HG02678 (cell line): Measurements from ENCODE around the gene CNOT4.
A peak's percentile ranks its signal among the peaks of the same experiment; 100 is the strongest.

Experiments
- ATAC-seq: cut with Tn5 transposase; IDR thresholded peaks from one replicate; pipeline ENCODE4 v1.9.1; 2021; ENCODE audit warnings: mild to moderate bottlenecking, moderate library complexity; ENCODE audit not compliant: unreplicated experiment

Gene CNOT4, protein sequence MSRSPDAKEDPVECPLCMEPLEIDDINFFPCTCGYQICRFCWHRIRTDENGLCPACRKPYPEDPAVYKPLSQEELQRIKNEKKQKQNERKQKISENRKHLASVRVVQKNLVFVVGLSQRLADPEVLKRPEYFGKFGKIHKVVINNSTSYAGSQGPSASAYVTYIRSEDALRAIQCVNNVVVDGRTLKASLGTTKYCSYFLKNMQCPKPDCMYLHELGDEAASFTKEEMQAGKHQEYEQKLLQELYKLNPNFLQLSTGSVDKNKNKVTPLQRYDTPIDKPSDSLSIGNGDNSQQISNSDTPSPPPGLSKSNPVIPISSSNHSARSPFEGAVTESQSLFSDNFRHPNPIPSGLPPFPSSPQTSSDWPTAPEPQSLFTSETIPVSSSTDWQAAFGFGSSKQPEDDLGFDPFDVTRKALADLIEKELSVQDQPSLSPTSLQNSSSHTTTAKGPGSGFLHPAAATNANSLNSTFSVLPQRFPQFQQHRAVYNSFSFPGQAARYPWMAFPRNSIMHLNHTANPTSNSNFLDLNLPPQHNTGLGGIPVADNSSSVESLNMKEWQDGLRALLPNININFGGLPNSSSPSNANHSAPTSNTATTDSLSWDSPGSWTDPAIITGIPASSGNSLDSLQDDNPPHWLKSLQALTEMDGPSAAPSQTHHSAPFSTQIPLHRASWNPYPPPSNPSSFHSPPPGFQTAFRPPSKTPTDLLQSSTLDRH

DNA sequence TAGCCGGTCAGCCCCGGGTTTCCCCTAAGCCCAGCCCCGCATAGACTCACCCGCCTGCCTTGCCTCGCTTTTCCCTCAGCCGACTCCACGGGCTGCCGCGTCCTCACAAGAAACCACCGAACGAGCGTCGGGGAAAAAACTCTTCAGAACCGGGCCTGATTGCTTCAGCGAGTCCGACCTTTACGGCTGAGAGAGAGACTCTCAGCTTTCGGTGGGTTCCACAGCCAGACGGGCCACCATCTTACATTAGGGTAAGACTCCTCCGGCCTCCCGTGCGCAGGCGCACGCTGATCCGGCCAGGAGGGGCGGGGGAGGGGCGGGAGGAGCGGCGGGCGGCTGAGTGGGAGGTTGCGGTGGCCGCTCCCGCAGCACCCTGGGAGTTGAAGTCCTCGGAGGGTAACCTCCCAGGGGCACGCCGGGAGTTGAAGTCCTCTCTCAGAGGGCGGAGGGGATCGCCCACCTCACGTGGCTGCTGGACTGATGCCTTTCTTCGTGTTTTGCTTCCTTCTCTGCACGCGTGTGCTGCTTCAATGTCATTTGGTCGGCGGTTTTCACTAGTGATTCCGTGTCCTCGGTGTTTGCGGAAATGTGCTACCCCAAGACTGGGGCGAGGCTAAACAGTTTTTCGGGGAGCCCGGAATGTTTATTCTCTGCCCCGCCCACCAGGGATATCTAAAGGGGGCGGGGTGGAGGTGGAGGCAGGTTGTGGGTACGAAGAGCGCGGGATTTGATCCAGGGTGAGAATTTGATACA is at the start of gene CNOT4:
Gene CNOT4, minus strand, starts transcription at position 264 of the 753 bp plus-strand sequence. CDS start 71,771 bp downstream, outside the sequence.
- ATAC-seq: peak; percentile 93

DNA sequence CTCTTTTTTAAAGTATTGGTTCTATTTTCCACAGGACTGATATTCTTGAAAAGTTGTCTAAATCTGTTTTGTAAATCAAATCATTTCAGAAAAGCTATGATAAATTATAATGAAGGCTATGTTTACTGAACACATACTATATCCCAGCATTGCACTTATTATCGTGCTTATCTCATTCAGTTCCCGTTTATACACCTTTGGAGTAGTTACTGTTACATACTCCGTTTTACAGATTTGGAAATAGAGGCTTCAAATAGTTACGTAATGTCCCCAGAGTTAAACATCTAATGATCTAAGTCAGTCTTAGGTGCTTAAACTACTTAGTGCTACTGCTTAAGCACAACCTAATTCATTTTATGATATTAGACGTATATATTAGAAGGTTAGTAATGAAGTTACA is 49.0 kb upstream of the CNOT4 start:
- no peak for ATAC-seq

DNA sequence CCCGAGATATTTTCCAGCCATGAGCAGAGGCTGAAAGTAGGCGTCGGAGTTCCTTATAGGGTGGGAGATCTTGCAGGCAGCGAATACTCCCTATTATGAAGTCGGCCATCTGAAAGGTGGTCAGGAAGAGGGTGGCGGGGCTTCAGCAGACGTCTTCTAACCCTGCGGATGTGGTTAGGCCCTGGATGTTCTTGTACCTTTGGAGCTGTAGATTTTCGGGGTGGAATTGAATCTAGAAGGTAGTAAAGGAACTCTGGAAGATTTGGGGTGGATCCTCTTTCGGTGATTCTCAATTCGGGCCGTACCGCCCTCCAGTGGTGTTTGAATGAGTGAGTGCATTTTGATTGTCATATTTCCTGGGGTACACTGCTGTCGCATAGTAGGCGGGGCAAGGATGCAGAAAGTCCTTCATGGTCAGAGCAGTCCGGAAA is 48.5 kb upstream of the CNOT4 start:
- ATAC-seq: peak; percentile 67

DNA sequence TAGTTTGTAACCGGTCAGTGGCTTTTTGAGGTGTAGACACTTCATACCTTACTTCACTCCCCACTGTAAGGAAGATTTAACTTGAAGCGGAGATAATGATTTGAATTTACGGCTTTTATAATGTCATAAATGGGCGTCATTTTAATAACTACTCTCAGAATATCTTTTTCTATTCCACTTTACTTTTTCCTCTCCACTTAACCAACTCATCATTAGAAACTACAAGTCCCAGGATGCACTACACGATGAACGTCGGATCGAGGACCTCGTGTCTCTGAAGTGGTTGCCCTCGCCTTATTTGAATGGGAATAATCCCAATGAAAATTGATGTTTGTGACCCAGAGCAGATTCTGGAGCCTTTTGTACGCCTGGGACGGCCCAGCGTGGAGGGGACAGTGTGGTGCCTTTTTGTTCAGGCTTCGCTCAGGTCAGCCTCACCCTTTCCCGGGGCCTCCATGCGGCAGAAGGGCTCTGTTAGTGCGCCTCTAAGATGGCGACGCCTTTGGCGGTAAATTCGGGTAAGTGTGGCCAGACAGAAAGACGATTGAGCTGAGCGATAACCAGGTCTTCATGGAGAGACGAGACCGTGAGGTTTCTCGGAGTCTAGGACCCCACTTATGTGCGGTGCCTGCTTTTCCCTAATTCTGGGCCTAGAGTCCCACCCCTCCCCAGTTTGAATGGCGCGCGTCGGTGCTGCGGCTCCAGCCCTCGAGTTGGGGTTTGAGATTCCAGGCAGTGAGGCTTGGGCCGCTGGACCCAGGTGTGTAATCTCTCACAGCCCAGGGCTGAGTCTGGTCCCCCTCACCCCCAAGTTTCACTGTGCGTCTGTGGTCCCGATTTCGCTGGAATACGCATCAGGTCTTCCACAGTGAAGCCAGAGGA is 47.8 kb upstream of the CNOT4 start, which contains the start of gene NUP205:
Gene NUP205, plus strand, starts transcription at position 463 of the 882 bp plus-strand sequence. Its CDS starts 28 bp downstream, at position 491.
- peak; percentile 63 for ATAC-seq

DNA sequence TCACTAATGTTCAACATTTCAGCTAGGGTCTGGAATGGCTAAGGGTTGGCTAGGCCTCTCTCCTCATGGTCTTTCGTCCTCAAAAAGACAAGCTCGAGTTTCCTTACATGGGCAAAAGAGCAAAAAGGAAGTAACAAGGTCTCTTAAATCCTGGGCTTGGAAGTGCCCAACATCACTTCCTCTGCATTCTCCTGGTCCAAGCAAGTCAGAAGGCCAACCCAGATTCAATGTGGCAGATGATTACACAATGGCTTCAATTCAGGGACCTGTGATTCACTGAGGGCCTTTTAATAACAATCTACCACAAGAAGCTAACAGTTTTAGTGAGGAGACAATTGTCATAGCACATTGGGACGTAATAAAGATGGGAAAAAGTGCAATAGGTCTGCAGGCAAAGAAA is 43.4 kb upstream of the CNOT4 start:
- no peak for ATAC-seq

DNA sequence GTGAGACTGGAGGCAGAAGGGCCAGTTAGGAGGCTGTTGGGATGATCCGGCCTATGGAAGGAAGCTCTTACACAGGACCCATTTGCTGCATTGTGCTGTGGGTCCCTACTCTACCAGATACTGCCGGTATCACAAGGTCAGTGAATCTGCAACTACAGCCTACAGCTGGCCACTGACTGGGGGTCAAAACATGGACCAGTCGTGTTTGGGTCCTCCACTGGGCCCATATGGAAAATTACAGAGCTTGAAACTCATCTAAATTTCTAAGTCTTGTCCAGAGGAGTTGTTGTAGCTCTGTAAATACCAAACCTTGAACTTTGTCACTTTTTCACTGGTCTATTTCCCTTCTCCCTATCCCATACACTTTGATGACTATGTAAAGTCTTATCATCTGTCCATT is 42.2 kb upstream of the CNOT4 start:
- ATAC-seq: no peak

DNA sequence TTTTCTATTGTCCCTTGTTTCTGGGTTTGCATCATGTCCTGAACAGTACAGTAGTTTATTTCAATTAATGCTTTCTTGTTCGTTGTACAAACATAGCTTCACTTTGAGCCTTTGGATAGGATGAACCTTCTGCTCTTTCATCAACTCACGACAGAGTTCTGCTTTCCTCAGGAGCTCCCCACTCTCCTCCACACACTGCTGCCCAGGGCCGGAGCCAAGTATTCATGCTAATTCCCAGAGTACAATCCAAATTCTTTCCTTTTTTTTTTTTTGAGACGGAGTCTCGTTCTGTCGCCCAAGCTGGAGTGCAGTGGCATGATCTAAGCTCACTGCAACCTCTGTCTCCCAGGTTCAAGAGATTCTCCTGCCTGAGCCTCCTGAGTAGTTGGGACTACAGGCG is 40.3 kb upstream of the CNOT4 start:
- no peak for ATAC-seq

DNA sequence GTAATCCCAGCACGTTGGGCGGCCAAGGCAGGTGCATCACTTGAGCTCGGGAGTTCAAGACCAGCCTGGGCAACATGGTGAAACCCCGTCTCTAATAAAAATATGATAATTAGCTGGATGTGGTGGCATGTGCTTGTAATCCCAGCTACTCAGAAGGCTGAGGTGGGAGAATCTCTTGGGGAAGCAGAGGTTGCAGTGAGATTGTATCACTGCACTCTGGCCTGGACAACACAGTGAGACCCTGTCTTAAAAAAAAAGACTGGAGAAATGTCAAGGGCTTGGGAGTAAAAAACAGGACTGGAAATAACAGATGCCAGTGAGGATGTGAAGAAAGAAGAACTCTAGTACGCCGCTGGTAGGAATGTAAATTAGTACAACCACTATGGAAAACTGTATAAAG is 31.1 kb upstream of the CNOT4 start:
- no peak for ATAC-seq

DNA sequence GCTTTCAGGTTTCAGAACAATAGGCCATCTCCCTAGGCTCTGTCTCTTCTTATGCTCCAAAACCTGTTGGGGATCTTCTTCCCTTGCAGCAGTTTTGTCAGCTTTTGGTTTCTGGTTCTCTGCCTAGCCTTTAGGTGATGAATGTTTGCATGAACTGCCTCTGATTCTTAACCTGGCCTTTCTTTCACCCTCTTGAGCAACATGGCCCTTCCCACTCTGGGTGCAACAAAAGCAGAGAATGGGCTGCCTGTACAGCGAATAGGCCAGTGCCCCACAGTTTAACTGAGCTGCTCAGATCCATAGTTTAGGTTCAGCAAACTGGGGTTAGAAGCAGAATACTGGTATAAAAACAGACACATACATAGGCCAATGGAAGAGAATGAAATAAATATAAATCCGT is 29.7 kb upstream of the CNOT4 start:
- ATAC-seq: no peak

DNA sequence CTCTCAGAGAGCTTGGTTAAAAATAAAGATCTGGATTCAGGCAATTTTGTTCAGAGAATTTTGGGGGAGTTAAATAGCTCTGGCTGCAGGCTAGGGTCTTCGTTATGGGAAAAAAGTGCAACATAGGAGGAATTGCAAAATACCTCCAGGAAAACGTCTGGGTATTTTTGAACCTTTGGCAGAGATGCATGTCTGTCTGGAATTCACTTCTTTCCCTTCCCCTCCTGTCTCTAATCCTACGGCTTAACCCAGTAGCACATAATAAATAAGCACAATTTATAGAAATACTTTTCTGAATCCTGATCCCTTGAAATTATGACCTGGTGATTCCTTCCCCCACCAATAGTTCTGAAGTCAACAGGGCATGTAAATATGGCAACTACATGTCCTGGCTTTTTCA is 28.5 kb upstream of the CNOT4 start:
- no peak for ATAC-seq

DNA sequence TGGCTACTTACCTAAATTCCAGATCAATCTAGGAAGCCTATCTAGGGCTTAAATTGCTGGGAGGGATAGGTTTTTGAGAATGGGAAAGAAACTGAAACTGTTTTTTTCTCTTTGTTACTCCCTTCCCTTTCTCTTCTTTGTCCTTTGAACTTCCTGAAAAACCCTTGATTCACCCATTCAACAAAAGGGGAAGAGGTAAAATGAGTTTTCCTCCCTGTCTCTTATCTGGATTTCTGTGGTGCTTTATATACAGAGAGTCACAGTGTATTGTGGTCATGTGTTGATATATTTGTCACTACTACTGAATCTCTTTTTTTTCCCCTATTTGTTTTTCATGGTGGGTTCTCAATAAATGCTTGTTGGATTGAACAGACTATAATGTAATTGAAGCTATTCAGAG is 28.0 kb upstream of the CNOT4 start:
- no peak for ATAC-seq

DNA sequence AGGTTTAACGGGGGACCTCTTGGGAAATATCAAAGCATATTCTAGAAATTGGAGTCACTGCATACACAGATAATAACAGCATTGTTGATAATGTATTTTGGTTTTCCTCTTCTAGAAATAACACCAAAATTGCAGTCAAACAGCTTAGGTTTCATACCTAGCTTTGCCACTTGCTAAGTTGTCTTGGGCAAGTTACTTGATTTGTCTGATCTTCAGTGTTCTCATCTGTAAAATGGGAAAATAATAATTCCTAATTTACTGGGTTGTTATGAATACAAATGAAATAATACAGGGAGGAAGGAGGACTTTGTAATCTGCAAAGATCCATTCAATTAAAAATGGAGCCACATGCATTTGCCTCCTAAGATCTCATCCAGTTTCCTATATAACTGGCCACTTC is 27.6 kb upstream of the CNOT4 start:
- no peak for ATAC-seq

DNA sequence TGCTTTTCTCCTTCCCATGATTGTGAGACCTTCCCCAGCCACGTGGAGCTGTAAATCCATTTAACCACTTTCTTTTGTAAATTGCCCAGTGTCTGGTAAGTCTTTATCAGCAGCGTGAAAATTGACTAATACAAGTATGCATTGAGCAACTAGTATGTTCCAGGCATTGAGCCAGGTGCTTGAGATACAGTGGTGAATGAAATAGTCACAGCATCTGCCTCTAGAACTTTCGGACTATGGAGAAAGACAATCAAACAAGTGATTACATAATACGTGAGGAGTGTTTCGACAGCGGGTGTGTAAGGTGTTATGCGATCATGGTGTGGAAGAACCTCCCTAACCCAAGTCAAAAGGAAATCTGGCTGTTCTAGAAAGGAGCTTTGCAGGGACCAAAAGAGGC is 26.2 kb upstream of the CNOT4 start:
- no peak for ATAC-seq

DNA sequence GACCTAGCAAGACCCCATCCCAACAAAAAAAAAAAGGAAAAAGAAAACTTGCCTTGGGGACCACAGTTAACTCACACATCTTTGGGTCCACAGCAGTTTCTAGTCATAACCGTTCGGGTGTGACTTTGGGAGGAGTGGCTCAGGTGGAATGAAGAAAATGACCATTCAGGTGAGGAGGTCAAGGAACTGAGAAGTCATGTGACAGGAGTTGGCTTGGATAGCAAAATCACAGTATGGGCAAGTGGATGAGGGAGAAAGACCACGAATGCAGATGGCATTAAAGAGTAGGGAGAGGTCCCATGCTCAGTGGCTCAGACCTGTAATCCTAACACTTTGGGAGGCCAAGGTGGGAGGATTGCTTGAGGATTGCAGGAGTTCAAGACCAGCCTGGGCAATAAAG is 17.1 kb upstream of the CNOT4 start:
- ATAC-seq: no peak

DNA sequence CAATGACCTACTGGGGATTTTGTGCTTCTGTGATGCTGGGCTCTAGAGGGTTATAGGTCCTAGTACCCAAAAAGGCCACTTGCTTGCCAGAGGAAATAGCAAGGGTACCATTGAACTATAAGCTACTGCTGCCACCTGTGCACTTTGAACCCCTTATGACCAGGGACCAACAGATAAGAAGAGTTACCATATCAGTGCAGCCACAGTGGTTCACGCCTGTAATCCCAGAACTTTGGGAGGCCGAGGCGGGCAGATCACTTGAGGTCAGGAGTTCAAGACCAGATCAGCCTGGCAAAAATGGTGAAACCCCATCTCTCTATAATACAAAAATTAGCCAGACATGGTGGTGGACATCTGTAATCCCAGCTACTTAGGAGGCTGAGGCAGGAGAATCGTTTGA is 15.5 kb upstream of the CNOT4 start:
- no peak for ATAC-seq

DNA sequence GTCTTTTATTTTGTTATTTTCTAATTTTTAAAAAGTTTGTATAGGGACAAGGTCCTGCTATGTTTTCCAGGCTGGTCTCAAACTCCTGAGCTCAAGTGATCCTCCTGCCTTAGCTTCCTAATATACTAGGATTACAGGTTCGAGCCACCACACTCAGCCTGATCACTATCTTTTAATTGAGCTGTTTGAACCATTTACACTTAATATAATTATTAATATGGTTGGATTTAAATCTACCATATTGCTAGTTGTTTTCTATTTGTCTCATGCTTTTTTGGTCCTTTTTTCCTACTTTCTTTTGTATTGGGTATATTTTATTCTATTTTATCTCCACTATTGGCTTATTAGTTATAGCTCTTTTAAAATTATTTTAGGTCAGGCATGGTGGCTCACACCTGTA is 13.2 kb upstream of the CNOT4 start:
- ATAC-seq: no peak

DNA sequence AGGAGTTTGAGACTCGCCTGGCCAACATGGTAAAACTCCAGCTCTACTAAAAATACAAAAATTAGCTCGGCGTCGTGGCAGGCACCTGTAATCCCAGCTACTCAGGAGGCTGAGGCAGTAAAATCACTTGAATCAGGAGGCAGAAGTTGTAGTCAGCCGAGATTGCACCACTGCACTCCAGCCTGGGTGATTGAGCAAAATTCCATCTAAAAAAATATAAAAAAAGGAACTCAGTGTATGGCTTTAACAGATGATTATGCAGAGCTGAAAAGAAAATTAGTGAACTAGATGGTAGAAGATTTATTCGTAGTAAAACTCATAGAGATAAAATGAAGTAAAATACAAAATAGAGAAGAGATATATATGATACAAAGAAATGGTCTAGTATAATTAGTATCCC is 12.6 kb upstream of the CNOT4 start:
- ATAC-seq: no peak

DNA sequence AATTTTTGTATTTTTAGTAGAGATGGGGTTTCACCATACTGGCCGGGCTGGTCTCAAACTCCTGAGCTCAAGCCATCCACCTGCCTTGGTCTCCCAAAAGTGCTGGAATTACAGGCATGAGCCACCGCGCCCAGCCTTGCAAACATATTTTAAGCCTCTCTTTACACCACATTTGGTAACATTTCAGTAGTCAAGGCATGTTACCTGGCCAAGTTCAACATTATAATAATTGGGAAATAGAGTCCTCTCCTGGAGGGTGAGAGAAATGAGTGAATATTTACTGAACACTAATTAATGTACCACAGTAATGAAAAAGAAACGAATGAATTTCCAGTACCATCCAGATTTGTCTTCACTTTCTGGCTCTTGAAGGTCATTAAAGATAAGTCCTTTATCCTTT is 10.0 kb upstream of the CNOT4 start:
- ATAC-seq: no peak

DNA sequence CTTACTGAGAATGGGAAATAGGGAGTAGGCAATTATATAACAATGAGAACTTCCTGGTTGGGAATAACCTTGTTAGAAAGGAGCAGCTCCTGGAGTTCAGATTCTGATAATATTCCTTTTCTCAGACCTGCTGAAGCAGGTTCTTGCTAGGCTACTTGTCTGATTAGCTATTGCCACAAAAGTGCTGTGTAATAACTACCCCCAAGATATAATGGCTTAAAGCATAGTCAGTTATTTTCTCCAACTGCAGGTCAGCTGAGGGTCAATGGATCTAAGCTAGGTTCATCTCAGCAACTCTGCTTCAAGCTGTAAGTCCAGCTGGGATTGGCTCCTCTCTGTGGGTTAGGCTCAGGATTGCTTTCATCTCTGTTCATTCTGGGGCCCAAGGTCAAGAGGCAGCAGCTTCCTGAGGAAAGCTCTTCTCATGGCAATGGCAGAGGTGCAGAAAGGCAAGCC is 9.4 kb upstream of the CNOT4 start:
- no peak for ATAC-seq

DNA sequence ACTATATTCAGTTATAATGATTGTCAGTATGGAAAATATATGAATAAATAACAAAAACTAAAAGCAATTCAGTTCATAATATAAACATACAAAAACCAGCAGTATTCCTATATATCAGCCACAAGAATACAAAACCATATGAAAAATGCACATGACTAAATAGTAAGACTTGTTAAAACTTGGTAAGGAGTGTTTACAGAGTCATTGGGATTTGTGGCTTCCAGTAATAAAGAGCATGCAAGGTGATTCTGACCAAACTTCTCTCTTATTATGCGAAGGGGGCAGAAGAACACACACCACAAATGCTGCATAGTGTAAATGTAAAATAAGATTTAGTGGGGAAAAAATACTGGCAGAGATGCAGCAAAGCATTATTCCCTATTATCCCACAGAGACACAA is 8.8 kb upstream of the CNOT4 start:
- no peak for ATAC-seq
